Aorta (tissue), 5 donors: ENCODE data around the gene XRCC4. TPM values are rescaled to one million over a fixed set of nuclear protein-coding genes. Genes with fewer than 3 reads are reported as not detected.

Source experiments
- ATAC-seq: fragments of 200-7000 bp; cut with Tn5 transposase; one replicate; pipeline ENCODE4 v1.9.1; 2022; ENCODE audit warnings: moderate library complexity; ENCODE audit not compliant: low FRiP score
- DNase-seq, 2 donors: peaks; one replicate each; pipeline ENCODE4 v3.0.0-alpha.2; 2020
- H3K27ac ChIP-seq, 2 donors: one replicate each; pipeline ENCODE4 v1.5.1; 2013; ENCODE audit warnings: low read length in 2 of 2, mild to moderate bottlenecking in 2 of 2, moderate library complexity in 2 of 2, control low read depth in 1 of 2, inconsistent platforms in 1 of 2, low read depth in 1 of 2
- H3K27me3 ChIP-seq, 2 donors: one replicate each; pipeline ENCODE4 v1.6.1; 2013; ENCODE audit warnings: control low read depth in 1 of 2, low read length in 1 of 2, mild to moderate bottlenecking in 1 of 2, moderate library complexity in 1 of 2; ENCODE audit not compliant: insufficient read depth in 2 of 2, control insufficient read depth in 1 of 2
- H3K36me3 ChIP-seq, 2 donors: one replicate each; pipeline ENCODE4 v1.6.1; 2013; ENCODE audit warnings: control low read depth in 1 of 2, low read length in 1 of 2, mild to moderate bottlenecking in 1 of 2; ENCODE audit not compliant: insufficient read depth in 2 of 2, control insufficient read depth in 1 of 2
- H3K4me1 ChIP-seq, 2 donors: one replicate each; pipeline ENCODE4 v1.6.1; 2013; ENCODE audit warnings: low read length in 2 of 2, control low read depth in 1 of 2, mild to moderate bottlenecking in 1 of 2, moderate library complexity in 1 of 2; ENCODE audit not compliant: insufficient read depth in 2 of 2, control insufficient read depth in 1 of 2
- H3K4me3 ChIP-seq, 2 donors: one replicate each; pipeline ENCODE4 v1.5.1; 2013; ENCODE audit warnings: low read length in 2 of 2, control low read depth in 1 of 2, mild to moderate bottlenecking in 1 of 2
- H3K9me3 ChIP-seq: one replicate; pipeline ENCODE4 v1.6.1; 2013; ENCODE audit warnings: mild to moderate bottlenecking, low read length; ENCODE audit not compliant: control insufficient read depth
- WGBS, 2 donors: extraction: QIAGEN DNeasy Blood & Tissue Kit; methylation state at CpG; one replicate each; pipeline ENCODE4 v1.1.7; 2013; 5-methylcytosine and 5-hydroxymethylcytosine counted together
- intact Hi-C, 2 donors: fragments of 100-400 bp; cut with DNase I; formaldehyde crosslinking; loops; one replicate each; pipeline versions ENCODE4 v1.14.2 to v1.15.0; 2022
- polyA plus RNA-seq, 2 donors: library from polyadenylated mRNA; stranded (reverse); fragments of 200-250 nt; gene quantifications; one replicate each; pipeline ENCODE4 v1.2.3, GENCODE V29; 2013
- total RNA-seq, 2 donors: library from RNA; stranded (reverse); fragmentation: NEBNext Ultra II Directional; extraction: Animal tissue kit (Norgen Biotek cat#: 25700); gene quantifications; one replicate each; pipeline ENCODE4 v1.2.1, GENCODE V29; 2021
- donor health status: healthy with polysubstance abuse.
- donor health status: Bipolar disorder and iron deficiency.
- donor health status: DM: no; HTN: no; CAD: no.
- donor health status: DM: no; HTN: no; CAD: no.
- donor health status: DM: yes; HTN: yes; CAD: no.

The XRCC4 gene
- total and polyA plus RNA-seq, 4 donors = 9.9 to 19.0 (median 11.8) TPM

DNA sequence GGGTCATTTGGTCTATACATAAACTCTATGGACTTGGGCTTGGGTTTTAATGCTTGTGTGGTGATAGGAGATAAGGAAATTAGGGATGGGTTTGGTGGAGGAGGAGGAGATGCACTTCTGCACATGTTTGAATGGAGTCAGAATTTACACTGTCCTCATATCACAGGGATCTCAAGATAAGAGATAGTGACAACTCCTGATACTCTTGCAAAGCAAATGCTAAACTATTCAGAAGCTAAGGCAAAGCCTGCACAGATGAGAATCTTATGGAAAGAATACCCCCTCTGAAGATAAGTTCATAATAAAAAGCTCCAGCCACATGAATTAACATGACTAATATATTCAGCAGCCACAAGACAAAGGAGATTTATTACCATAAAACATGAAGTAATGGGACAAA lies 90.2 kb downstream of the XRCC4 start:
- intact Hi-C loops = no loop called here
- DNase-seq (no peak), ATAC-seq (no peak)
- Histone ChIP-seq H3K4me3 (no peak overlapping the region), H3K4me1 (no peaks in the 10 kb centered on the region), H3K27ac (no peak overlapping the region), H3K27me3 (no peaks in the 10 kb centered on the region), H3K36me3 (no peaks in the 10 kb centered on the region), H3K9me3 (no peaks in the 10 kb centered on the region)

DNA sequence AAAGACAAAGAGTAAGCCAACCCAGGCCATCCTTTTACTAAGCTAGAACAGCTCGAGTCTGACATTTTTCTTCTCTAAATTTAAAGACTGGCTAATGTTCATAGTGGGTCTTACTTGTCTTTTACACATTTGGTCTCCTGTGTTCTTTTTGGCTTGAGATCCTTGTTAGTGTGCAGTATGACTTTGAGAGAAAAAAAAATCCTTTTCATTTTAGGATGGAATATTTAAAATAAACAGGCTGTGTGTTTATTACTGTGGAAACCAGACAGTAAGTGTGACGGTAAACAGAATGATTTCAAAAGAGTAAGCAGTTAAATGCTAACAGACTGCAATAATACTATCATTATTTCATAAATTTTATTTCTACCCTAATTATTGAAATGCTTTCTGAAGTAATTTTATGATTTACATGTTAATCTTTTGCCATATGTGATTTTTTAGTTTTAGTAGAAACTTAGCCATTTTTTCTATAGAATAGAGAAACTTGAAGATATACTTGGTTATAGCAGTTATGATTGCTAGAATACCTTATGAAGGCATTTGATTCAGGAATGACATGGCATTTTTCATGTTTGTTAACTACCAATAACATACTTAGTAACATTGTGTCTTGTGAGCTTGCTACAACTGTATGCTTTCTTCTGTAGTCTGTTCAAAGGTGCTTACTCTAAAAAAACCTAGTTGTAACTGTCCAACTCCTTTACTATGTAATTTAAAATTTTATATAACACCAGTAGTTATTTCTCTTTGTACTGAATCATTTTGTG lies 92.4 kb downstream of the XRCC4 start:
- no peak overlapping the region for H3K27ac ChIP-seq
- no peak for ATAC-seq
- no peaks in the 10 kb centered on the region for H3K36me3 ChIP-seq
- no peak for DNase-seq
- 87 to 89% methylated on average over 2 of the region's 2 CpGs for WGBS, 2 donors
- H3K9me3 ChIP-seq = no peaks in the 10 kb centered on the region
- no peak overlapping the region for H3K4me3 ChIP-seq
- intact Hi-C loops = no loop called here
- no peaks in the 10 kb centered on the region for H3K27me3 ChIP-seq
- H3K4me1 ChIP-seq = no peaks in the 10 kb centered on the region

DNA sequence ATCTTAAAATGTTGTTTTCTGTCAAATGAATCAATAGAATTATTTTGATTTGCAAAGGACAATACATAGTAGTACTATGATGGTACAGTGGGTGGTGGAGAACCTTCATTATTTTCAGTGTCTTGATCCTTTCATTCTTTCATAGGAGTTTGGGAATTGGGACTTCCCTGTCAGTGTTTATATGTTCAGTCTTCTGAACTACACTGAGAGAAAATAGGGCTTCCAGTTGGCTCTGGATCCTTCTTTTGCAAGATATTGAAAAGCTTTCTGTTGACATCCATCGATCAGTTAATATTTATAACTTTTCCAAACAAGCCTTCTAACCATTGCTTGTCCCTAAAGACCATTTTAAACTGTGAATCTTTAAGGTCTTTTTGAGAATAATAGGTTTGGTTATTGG lies 94.7 kb downstream of the XRCC4 start:
- ATAC-seq = no peak
- Histone ChIP-seq H3K36me3 (no peaks in the 10 kb centered on the region), H3K4me3 (no peak overlapping the region), H3K27ac (no peak overlapping the region), H3K27me3 (no peaks in the 10 kb centered on the region), H3K9me3 (no peaks in the 10 kb centered on the region), H3K4me1 (no peaks in the 10 kb centered on the region)
- intact Hi-C loops = no loop called here
- WGBS, 2 donors = 93 to 100% methylated on average over 1 of the region's 1 CpG
- DNase-seq = no peak

- intact Hi-C loops = no loop called here
- Histone ChIP-seq H3K27me3 (no peaks in the 10 kb centered on the region), H3K4me1 (no peaks in the 10 kb centered on the region), H3K36me3 (no peaks in the 10 kb centered on the region), H3K9me3 (no peaks in the 10 kb centered on the region), H3K27ac (no peak overlapping the region), H3K4me3 (no peak overlapping the region)
- ATAC-seq (no peak), DNase-seq (no peak)
Observed at GRCh38 chr5:83172655-83173054, 95.3 kb downstream of the XRCC4 start.

GRCh38 chr5:83173826-83174225 lies 96.5 kb downstream of the XRCC4 start:
- no peak for DNase-seq
- ATAC-seq = no peak
- H3K9me3 ChIP-seq = no peaks in the 10 kb centered on the region
- WGBS, 2 donors = 97 to 98% methylated on average over 2 of the region's 2 CpGs
- no peak overlapping the region for H3K27ac ChIP-seq
- no peak overlapping the region for H3K4me3 ChIP-seq
- H3K4me1 ChIP-seq = no peaks in the 10 kb centered on the region
- H3K36me3 ChIP-seq = no peaks in the 10 kb centered on the region
- no peaks in the 10 kb centered on the region for H3K27me3 ChIP-seq
- intact Hi-C loops = no loop called here

- Histone ChIP-seq H3K36me3 (no peaks in the 10 kb centered on the region), H3K9me3 (no peaks in the 10 kb centered on the region), H3K27me3 (no peaks in the 10 kb centered on the region), H3K4me1 (no peaks in the 10 kb centered on the region), H3K4me3 (no peak overlapping the region), H3K27ac (no peak overlapping the region)
- intact Hi-C loops = no loop called here
- ATAC-seq = no peak
- no peak for DNase-seq
- WGBS, 2 donors = 97% methylated on average over 2 of the region's 2 CpGs
Observed at GRCh38 chr5:83177803-83178202, 100.5 kb downstream of the XRCC4 start.

DNA sequence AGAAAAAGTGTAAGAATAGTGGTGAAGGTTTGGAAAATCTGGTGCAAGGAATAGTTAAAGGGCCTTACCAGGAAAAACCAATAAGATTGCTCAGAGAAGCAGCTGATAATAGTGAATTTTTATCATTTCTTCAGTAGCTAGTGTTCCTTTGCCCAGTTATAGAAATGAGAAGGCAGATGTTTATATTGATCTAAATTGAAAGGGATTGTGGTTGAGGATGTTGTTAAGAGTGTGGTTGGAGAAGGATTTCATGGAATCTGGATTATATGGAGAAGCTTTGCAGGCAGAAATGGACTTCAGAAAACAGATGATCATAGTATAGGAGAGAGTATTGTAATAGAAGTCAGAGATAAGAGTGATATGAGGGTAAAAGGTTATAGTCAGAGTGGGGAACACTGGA lies 102.6 kb downstream of the XRCC4 start:
- Histone ChIP-seq H3K9me3 (no peaks in the 10 kb centered on the region), H3K36me3 (no peaks in the 10 kb centered on the region), H3K27ac (no peak overlapping the region), H3K27me3 (no peaks in the 10 kb centered on the region), H3K4me1 (no peaks in the 10 kb centered on the region), H3K4me3 (no peak overlapping the region)
- ATAC-seq = no peak
- DNase-seq = no peak
- intact Hi-C loops = no loop called here

DNA sequence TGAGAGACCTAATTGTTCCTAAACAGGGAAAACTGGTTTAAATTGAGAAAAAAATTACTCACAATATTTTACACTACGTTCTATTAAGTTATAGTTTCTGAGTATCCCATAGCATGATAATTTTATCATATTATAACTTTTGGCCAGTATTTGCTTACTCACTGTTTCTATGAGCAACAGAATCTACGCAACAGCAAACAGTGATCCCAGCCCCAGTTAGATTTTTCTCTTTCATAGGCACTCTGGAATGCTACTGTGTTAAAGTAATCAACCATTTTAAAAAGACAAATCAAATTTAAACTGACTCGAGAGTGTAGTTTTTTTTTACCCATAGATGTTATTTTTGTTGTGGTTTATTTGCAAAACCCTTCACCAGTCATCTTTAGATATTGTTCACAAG lies 107.2 kb downstream of the XRCC4 start:
- intact Hi-C loops = no loop called here
- 69 to 73% methylated on average over 3 of the region's 3 CpGs for WGBS, 2 donors
- Histone ChIP-seq H3K27me3 (no peaks in the 10 kb centered on the region), H3K4me1 (no peaks in the 10 kb centered on the region), H3K9me3 (no peaks in the 10 kb centered on the region), H3K4me3 (no peak overlapping the region), H3K27ac (no peak overlapping the region), H3K36me3 (no peaks in the 10 kb centered on the region)
- DNase-seq = no peak
- no peak for ATAC-seq

DNA sequence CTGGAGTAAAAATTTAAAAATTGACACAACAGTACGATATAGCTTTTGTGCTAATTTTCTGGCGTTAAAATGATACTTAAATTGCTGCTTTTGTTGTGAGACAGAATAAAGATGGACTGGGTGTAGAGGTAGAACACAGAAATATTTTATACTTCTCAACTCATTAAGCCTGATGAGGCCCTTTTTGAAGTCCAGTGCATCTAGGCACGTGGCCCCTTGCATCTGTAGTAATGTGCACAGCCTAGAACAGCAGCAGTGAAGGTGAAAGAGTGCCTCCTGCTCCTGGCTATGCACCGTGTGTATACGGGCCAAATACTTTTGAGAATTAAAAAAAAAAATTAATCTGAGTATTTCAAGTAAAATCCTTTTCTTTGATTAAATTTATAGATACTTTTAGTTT lies 115.6 kb downstream of the XRCC4 start:
- Histone ChIP-seq H3K27ac (no peak overlapping the region), H3K4me3 (no peak overlapping the region), H3K36me3 (no peaks in the 10 kb centered on the region), H3K4me1 (no peaks in the 10 kb centered on the region), H3K27me3 (no peaks in the 10 kb centered on the region), H3K9me3 (no peaks in the 10 kb centered on the region)
- ATAC-seq (no peak), DNase-seq (no peak)
- intact Hi-C loops = no loop called here
- WGBS, 2 donors = 84 to 89% methylated on average over 5 of the region's 5 CpGs
